ENCODE measurements around the gene P2RY6.
"Not testable (repeated sequence)": the region's sequence is repeated elsewhere in the genome, so short reads cannot be mapped to it uniquely, and the experiment has no call there.

Gene P2RY6, protein sequence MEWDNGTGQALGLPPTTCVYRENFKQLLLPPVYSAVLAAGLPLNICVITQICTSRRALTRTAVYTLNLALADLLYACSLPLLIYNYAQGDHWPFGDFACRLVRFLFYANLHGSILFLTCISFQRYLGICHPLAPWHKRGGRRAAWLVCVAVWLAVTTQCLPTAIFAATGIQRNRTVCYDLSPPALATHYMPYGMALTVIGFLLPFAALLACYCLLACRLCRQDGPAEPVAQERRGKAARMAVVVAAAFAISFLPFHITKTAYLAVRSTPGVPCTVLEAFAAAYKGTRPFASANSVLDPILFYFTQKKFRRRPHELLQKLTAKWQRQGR

GRCh38 chr11:73271936-73272679, at the start of gene P2RY6:
TSS of gene P2RY6 (plus strand) at chr11:73272338. CDS start at chr11:73296519, 24,181 bp downstream.
- DNase-seq, result peak; percentile 58

DNA sequence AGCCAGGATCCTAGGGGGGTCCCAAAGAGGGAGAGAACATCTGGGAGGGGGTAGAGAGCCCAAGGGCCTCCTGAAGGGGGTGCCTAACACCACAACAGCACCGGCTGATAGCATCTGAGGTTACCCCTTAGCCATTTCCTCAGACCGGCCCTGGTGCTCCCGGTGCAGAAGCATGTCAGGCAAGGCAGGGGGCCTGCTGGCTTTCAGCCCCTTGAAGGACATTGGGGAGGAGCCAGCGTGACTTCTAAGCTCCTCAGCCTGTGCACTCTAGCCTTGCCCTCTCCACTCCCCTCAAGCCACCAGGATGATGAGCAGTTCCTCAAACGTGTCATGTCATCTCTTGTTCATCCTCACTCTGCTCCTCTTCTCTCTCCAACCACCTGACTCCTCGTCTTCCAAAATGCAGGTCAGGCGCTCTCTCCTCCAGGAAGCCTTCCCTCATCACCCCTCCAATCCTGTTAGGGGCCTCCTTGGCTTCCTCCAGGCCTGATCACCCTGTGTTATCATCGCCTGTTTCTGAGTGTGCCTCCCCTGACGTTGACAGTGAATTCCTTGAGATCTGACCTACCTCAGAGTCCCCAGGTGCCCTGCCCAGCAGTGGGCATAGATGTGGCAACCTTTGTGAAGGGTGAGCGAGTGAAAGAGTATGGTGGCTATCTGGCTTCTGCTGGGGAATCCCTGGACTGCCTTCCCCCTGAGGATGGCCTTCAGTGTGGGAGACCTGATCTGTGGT, 48.0 kb upstream of the P2RY6 start:
- no peak for DNase-seq

GRCh38 chr11:73225001-73225686, 47.0 kb upstream of the P2RY6 start:
- DNase-seq, result no peak

DNA sequence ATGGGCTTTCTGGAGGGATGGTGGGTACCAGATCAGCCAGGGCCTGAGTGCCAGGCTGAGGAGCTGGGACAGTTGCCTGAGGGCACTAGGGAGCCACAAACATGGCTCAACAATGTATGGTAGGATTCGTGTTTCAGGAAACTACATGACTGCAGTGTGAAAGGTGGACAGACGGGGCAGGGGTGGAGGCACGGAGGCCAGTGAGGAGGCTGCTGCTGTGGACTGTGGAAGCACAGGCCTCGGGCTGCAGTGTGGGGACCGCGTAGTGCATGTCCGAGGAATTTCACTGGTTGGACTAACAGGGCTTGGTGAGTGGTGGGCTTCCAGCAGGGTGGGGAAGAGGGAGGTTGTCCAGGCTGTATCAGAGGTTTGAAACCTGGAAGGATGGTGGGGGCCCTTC, 46.3 kb upstream of the P2RY6 start:
- no peak for DNase-seq

DNA sequence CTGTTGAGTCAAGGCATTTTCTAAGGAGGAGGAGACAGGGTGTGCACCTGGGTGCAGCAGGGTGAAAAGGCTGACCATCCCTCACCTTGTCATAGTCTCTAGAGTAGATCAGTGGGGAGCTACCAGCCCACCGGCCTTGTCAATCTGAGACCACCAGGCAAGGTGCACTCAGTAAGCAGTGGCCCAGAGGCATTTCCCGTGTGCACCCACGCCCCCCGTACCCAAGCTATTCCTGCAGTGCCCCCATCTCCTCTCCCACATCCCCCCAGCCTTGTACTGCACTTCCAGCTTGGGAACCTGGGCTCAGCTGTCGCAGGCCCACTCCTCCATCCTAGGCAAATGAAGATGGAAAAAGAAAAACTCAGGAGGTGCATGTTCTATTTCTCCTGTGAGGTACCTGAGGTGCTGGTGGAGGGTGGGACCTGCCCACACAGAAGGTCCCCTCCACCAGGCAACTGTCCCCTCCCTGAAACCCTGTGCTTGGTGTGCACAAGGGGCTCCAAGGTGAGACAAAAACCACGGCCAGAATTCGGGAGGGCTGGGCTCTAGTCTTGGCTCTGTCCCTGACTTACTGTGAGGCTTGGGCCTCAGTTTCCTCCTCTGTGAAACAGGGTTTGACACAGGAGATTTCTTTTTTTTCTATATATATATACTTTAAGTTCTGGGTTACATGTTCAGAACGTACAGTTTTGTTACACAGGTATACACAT, 45.7 kb upstream of the P2RY6 start:
- DNase-seq, result no peak

DNA sequence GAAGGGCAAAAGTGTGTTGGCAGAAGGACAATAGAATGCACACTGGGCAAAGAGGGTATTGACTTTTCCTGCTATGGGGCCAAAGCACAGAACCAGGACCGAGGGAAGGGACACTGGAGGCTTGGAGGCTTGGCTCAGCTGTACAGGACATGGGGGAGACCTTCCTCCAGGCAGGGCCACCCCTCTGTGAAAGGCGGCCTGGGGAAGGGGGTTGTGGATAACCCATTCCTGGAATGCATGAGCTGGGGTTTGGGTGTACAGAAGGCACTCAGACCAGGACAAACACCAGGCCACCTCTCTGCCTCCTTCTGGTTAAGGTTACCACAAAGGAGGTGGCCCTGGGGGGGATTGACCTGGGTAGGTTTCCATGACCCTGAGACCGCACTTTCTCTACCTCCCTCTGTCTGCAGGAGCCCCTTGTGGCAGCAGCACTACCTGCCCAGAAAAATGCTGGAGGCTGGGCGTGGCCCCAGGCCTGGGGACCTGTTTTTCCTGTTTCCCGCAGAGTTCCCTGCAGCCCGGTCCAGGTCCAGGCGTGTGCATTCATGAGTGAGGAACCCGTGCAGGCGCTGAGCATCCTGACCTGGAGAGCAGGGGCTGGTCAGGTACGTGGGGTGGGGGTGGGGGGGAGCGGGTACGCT, 44.4 kb upstream of the P2RY6 start:
- DNase-seq, result no peak

DNA sequence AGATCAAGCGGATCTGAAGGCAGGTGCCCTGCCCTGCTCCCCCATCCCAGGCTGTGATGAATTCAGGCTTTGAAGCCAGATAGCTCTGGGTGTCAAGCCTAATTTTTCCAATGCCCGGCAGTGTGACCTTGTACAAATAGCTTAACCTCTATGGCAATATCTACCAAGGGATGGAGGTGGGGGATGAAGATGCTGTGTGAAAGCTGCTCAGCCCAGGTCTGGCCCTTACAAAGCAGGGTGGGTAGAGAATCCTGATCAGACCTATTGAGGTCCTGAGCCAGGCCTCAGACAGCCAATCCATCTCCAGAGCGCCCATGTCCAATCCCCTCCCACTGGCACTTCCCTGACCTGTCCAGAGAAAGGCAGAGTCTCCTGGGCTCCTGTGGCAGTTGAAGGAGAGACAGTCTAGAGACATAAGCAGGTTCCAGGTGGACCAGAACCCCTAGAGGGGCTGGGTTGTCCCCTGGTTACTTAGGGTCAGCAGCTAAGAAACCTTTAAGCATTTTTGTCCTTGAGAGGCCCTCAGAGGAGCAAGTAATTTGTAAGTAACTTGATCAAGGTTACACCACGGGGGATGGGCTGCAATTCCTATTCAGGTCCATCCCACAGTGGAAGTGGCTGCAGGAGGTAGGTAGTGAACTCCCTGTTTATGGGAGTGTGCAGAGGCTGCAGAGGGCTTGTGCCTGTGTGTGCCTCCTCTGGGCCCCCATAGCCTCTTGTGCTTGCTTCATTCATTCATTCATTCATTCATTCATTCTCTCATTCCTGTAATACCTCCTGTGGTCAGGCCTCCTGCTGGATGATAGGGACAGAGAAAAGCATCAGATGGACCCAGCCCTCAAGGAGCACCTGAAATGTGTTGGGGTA, 43.6 kb upstream of the P2RY6 start:
- no peak for DNase-seq

DNA sequence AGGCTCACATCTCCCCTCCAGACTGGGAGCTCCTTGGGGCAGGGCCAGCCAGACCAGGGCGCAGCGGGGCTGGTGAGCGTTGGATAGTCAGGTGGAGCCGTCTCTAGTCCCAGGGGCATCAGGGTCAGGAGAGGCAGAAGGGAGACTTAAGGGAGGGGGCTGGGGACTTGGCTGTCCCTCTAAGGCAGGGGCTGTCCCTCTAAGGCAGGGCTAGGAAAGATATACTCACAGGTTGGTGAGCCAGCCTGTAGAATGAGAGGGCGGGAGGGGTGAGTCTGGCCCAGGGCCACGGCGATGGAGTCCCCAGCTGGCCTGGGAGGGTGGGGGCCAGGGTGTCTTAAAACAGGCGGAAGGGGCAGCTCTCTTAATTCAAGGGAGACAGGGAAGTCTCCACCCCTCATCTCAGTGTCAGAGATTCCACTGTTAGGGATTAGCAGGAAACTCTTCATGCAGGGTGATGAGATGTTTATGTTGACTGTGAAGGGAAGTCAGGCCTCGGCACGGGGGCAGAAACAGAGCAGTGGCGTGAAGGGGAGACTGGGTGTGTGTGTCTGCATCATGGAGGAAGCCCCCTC, 42.7 kb upstream of the P2RY6 start:
- DNase-seq, result no peak

GRCh38 chr11:73229896-73230875, 42.0 kb upstream of the P2RY6 start:
- DNase-seq, result no peak

DNA sequence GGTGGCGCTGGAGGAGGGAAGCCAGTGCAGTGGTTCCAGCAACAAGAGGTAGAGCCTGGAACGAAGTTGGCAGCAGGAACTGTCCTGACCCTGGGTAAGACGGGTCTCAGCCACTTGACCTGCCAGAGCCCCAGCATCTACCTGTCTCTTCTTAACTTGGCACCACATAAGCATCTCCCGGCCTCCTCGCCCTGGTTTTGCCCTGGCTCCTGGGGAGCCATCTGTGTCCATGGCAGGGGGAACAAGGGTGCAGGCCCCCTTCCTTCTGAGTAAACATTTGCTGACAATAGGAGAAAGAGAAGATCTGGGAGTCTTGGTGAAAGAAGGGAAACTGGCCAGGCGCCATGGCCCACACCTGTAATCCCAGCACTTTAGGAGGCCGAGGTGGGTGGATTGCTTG, 41.2 kb upstream of the P2RY6 start:
- DNase-seq, result no peak

GRCh38 chr11:73232487-73232886, 39.7 kb upstream of the P2RY6 start:
- not testable (repeated sequence) for DNase-seq

DNA sequence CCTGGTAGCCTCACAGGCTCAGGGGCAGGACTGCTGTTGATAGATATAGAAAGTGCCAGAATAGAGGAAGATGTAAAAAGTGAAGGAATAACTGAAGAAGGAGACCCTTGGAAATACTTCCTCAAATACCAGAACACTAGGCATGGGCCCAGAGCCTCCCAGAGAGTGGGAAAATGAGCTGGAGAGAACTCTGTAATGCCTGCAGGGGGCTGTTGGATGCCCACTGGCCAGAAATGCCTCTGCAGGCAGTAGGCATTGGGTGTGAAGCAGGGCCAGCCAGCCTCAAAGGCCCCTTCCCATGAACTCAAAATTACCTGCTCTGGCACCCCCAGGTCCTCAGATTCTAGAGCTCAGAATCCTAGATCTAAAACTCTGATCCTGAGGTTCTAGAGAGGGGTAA, 38.9 kb upstream of the P2RY6 start:
- no peak for DNase-seq

GRCh38 chr11:73233692-73234470, 38.3 kb upstream of the P2RY6 start:
- DNase-seq, result no peak

- DNase-seq, result no peak
These were observed 37.5 kb upstream of the P2RY6 start for GRCh38 chr11:73234471-73235181.

DNA sequence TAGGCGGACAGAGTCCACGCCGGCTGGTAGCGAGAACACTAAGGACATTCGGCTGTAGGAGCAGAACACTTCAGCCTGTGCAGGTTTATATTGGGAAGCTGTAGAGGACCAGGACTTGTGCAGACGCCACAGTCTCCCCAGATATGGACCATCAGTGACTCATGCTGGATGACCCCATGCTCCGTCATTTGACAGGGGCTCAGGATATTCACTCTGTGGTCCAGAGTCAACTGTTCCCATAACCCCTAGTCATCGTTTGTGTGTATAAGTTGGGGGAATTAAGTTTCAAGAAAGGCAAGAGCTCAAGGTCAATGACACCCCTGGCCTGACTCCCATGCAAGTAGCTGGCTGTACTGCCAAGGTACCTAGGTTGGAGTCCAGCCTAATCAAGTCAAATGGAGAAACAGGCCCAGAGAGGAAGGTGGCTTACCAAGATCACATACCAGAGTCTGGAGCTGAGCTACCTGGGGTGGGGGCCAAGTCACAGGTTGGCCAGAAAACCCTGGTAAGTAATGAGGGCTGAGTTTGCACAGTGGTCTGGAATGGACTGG, 36.8 kb upstream of the P2RY6 start:
- no peak for DNase-seq

DNA sequence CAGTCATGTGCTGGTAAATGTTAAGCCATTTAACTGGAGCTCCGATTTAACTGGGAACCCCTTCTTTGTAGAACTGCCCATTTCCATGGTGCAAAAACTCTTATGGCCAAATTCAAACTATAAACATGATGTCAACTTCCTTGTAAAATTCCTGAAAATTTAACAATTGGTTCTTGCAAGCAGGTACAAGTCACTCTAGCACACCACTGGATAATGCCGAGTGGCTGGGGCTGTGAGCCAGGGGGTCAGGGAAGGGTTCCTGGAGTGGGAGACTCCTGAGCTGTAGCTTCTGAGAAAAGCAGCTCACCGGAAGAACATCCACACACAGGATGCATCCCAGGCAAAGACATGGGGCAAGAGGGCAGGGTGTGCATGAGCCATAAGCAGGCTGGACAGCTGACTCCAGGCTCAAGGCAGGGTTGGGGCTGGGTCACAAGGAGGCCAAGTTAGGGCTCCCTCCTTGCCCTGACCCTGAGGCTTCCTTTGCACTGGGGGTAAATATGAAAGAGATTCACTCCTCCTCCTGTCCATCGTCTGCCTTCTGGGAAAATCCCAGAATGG, 35.9 kb upstream of the P2RY6 start:
- no peak for DNase-seq

DNA sequence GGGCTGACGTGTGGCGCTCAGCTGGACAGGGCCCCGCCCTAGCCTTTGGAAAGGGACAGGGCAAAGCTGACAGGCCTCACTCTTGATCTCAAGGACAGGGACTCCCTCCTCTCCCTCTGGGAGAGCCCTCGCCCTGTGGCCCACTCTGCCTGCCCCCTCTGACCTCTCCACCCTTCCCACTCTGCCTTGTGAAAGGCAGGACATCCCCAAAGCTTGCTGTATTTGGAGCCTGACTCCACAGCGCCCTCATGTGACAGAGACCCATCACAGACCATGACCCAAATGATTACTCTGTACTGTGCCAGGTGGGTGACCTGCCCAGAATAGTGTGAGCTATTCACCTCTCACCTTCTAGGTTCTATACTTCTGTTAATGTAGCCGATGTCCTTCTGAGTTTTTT, 35.3 kb upstream of the P2RY6 start:
- DNase-seq, result peak; percentile 52

Data from CD4-positive, alpha-beta T cell treated with Interleukin-15 for 1 hour (primary cell).